Measurements from ENCODE around the gene EXPH5.

DNA sequence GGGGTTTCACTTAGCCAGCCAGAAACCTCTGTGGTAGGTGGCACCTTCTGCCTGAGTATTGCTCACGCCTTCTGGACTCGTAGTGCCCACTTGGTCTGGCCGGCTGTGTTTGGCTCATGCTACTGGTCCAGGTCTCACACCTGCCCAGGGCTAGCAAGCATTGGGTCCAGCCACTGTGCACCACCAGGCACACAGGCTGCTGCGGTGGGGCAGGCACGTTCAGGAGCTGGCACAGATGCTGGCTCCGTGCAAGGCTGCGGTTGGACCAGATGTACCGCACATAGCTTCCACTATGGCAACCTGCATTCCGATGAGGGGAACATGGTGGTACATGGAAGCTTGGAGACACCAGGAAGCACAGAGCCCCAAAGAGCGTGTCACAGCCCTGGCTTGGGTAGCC, 34.8 kb upstream of the EXPH5 start:
- TF ChIP-seq POLR2A (IDR thresholded peaks at IDR 0.05) = no peak
- TF ChIP-seq, protein P1, sequence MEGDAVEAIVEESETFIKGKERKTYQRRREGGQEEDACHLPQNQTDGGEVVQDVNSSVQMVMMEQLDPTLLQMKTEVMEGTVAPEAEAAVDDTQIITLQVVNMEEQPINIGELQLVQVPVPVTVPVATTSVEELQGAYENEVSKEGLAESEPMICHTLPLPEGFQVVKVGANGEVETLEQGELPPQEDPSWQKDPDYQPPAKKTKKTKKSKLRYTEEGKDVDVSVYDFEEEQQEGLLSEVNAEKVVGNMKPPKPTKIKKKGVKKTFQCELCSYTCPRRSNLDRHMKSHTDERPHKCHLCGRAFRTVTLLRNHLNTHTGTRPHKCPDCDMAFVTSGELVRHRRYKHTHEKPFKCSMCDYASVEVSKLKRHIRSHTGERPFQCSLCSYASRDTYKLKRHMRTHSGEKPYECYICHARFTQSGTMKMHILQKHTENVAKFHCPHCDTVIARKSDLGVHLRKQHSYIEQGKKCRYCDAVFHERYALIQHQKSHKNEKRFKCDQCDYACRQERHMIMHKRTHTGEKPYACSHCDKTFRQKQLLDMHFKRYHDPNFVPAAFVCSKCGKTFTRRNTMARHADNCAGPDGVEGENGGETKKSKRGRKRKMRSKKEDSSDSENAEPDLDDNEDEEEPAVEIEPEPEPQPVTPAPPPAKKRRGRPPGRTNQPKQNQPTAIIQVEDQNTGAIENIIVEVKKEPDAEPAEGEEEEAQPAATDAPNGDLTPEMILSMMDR (IDR thresholded peaks at IDR 0.05) = no peak

Measured in Peyer's patch (tissue), 4 donors.